Superior temporal gyrus (tissue), 1 donor: ENCODE measurements around the gene SLC14A1.

Source experiments
- DNase-seq: peaks from one replicate; pipeline ENCODE4 v3.0.0-alpha.2; 2016; ENCODE audit errors: extremely low spot score

SLC14A1 gene

GRCh38 chr18:45723567-45724355, at the start of gene SLC14A1:
Gene SLC14A1, plus strand, starts transcription at chr18:45724181. Its CDS starts 6,140 bp downstream, at chr18:45730321.
- DNase-seq: peak; percentile 18

- DNase-seq: no peak
Measured at GRCh38 chr18:45677276-45677807, 46.6 kb upstream of the SLC14A1 start.

DNA sequence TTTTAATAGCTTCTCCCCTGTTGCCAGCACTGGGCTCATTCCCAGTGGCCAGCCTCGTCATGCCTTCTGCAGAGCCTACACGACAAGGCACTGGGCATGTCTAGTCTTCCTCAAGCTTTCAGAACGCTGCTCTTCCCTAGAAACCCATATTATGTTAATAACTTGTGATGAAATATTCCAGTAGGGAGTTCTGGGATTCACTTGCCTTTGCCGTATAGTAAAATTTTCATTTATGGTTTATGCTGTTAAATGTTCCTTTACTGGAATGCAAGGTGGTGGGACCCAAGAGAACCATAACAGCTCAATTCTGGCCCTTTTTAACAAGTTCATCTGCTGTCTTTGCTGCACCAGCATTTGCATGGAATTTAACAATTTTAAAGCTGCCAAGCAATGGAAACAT, 45.5 kb upstream of the SLC14A1 start:
- DNase-seq: no peak

DNA sequence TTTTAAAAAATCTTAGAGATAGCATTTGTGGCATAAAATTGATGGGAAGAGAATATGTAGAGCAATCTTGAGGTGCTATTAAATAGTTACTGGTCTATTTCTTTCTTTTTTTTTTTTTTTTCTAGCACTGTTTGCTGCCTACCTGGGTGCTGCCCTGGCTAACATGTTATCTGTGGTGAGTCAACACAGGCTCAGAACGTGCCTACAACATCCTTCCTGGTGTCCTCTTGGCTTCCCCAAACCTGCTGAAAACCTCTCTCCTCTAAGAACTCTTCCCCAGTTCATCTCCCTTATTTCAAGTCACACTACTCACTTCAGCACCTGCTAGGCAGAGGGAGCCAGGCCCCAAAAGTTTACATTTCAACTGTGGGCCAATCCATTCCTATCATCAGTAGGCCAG, 45.1 kb upstream of the SLC14A1 start:
- DNase-seq: no peak

DNA sequence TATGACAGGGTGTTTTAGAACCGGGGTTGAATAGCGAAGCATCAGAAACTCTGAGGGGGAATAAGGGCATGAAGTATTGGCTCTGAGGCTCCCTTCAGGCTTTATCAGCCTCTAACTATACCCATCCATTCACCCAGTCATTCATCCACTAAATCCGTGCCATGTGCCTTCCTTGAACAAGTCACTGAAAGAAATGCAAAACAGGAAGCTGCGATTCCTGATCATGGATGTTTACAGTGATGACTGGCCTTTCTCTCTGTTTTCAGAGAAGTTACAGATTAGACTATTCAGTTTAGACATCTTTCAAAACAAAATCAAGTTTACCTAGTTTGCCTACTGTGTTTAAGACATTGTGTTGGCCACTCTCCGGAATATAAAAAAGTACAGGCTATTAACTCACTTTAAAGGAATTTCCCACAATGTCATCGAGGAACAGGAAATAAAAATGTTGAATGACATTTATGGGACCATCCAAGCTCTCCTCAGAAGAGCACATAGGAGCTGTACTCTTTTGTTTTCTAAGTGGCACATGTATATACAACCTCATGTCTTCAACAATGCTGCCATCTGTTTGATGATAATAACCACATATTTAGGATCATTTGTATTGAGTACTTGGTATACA, 43.8 kb upstream of the SLC14A1 start:
- no peak for DNase-seq

GRCh38 chr18:45682181-45682580, 41.8 kb upstream of the SLC14A1 start:
- no peak for DNase-seq

- no peak for DNase-seq
Measured at GRCh38 chr18:45684341-45685115, 39.5 kb upstream of the SLC14A1 start.

DNA sequence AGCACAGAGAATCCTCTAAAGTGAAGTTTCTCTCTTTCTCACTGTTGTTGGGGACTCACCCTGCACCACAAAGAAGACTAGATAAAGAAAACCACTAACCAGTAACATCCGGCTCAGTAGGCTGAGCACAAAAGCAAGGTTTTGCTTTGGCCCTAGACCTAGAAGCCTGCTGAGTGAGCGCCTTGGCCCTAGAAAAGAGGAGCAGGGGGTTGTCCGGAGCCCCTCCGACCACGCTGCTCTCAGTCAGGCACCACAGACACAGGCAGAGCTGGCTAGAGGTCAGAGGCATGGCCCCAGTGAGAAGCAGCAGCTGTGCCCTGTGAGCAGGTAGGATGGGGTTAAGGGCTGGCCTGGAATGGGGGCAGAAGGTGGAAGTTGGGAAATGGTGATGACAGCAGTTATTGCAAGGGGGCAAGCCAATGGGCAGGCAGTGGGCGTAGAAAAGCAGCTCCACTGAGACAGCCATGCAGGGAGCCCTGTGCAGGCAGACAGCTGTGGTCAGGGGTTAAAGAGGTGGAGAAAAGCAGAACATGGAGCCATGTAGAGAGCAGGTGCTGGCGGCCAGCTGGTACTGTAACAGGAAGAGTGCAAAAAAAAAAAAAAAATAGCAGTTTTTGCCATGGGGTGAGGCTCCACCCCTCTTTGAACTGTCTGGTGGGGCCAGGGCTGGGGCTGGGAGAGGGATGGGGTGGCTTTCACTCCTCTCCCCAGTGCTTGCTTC, 36.9 kb upstream of the SLC14A1 start:
- DNase-seq: no peak

GRCh38 chr18:45687621-45688020, 36.4 kb upstream of the SLC14A1 start:
- no peak for DNase-seq

DNA sequence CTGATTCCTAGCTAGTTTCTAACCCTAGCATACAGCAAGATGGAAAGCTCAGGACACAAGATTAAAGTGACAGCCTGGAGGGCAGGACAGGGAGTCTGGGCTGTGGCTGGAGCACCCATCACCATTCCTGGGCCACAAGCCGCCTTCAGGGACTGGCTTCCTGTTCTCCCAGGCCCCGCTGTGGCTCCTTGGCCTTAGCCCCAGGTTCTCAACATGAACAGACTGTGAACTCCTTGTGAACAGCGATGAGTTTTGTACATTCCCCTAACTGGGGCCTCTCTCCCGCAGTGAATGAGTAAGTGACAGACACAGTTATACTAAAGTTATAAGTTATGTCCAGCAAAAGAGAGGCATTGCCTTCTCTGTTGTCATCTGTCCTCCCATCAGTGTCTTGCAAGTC, 35.9 kb upstream of the SLC14A1 start:
- no peak for DNase-seq

DNA sequence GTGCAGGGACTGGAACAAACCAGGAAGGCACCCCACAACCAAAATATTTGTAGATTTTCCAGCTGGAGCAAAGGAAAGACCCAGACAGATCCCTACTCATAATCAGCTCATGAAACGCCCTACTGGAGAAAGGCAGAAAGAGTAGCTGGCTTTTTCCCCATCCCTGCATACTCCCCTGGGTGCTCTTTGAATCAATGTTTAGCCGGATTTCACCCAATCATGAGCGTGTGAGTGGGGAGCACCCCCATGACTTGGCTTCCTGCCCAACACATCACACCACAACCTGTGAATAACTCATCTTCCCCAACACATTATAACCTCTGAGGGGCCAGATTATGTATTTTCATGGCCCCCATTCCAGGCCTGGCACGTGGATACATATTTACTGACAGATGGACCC, 35.1 kb upstream of the SLC14A1 start:
- DNase-seq: no peak

GRCh38 chr18:45689396-45689795, 34.6 kb upstream of the SLC14A1 start:
- DNase-seq: no peak

- peak; percentile 92 for DNase-seq
Measured at GRCh38 chr18:45690975-45691815, 32.8 kb upstream of the SLC14A1 start.

- DNase-seq: no peak
Measured at GRCh38 chr18:45691816-45692179, 32.2 kb upstream of the SLC14A1 start.

GRCh38 chr18:45702708-45703265, 21.2 kb upstream of the SLC14A1 start:
- no peak for DNase-seq

- no peak for DNase-seq
Measured at GRCh38 chr18:45708831-45709230, 15.2 kb upstream of the SLC14A1 start.

DNA sequence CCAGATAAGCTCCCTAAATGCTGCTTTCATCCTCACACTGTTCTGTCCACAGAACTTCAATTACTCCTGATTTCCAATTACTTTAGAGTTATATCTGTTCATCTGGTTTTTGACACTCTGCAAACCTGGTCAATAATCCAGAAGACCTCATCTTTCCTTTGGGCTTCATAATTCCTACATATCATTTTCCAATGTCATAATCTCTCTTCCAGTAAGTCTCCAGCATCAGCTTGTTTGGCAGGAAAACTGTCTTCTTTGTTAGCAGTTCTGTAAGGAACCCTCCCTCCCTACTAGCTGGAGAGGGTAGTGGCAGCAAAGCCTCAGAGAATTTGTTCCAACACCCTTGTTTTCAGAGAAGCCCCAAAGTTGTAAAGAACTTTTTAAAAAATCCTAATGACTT, 11.9 kb upstream of the SLC14A1 start:
- no peak for DNase-seq

DNA sequence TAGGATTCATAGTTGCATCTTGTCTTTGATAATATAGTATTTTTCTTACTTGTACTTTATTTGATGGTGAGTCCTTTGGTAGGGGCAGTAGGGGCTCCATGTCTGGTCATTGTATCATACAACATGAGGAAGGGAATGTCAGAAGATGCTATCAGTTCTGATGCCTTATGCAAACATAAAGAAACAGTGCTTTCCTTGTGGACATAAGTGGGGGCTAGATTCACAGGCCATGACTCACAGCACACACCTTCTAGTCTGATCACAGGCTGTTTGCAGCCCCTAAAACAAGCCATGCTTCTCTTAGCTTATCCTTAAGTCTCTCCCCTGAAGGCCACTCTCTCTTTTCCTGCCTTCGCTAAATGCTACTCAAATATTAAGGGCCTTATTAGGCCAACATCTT, 10.7 kb upstream of the SLC14A1 start:
- DNase-seq: no peak

GRCh38 chr18:45715212-45715780, 8.7 kb upstream of the SLC14A1 start:
- DNase-seq: no peak

GRCh38 chr18:45719106-45719505, 4.9 kb upstream of the SLC14A1 start:
- DNase-seq: no peak
